Uterus (tissue), 2 donors: ENCODE results near the gene CCDC134.

ENCODE experiments used
- CTCF ChIP-seq, 4 experiments: fragments of 200-600 bp in 2 of 4; fragments of 450-650 bp in 2 of 4; sonication (generic) in 2 of 4; IDR thresholded peaks; one replicate each; pipeline ENCODE4 v1.5.1; 2016 to 2019; ENCODE audit warnings: antibody characterized with exemption in 4 of 4, mild to moderate bottlenecking in 2 of 4, moderate library complexity in 1 of 4
- POLR2A ChIP-seq, 2 donors: fragments of 450-650 bp; IDR thresholded peaks; one replicate each; pipeline ENCODE4 v1.6.1; 2016; ENCODE audit warnings: antibody characterized with exemption in 2 of 2, mild to moderate bottlenecking in 1 of 2, moderate library complexity in 1 of 2

DNA sequence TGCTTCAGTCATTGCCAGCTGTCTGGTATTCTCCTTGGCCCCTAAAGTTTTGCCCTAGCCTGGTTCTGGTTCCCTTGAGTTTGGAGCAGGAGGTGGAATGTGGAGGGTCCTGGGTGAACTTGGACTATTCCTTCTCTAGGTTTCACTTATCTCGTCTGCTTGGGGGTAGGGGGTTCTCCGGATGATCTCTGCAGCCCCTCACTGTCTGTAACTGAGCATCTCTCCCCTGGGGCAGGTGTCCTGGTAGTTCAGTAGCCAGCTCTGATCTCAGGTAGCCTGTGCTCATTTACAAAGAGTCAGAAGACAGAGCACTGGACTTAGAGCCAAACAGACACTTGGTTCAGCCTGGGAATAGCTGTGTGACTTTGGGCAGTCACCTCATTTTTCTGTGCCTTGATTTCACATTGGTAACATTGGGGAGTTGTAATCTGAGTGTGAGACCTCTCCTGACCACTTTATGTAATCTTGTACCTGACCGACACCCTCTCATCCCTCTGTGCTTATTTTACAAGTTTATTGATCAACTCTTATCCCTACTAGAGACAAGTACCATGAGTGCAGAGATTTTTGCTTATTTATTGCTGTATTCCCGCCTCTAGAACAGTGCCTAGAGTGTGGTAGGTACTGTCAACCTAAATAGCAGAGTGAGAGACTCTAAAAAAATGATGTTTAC lies 804 bp downstream of the CCDC134 start:
- TF ChIP-seq CTCF (IDR thresholded peaks at IDR 0.05) (no peak), POLR2A (IDR thresholded peaks at IDR 0.05) (no peak)
